OCI-LY3 (cell line): ENCODE data around the gene DERA.

Experiments used
- H2AFZ ChIP-seq: fragments of 200-600, 300-600 bp; shearing (Covaris generic); 2 replicates; pipeline ENCODE4 v1.6.0; 2014; ENCODE audit warnings: antibody characterized with exemption, low read depth, low read length
- H3K27ac ChIP-seq: fragments of 200-600, 300-600 bp; sonication (generic); 2 replicates; pipeline ENCODE4 v1.5.1; 2014; ENCODE audit warnings: mild to moderate bottlenecking, low read length, moderate library complexity, mixed read lengths
- H3K27me3 ChIP-seq: fragments of 200-600, 300-600 bp; sonication (generic); 2 replicates; pipeline ENCODE4 v1.6.1; 2014; ENCODE audit warnings: low read depth, low read length, mixed read lengths
- H3K36me3 ChIP-seq: fragments of 200-600, 300-600 bp; sonication (generic); replicated peaks from 2 replicates; pipeline ENCODE3; 2014; ENCODE audit warnings: low read depth, low read length, mixed read lengths
- H3K4me1 ChIP-seq: fragments of 300-600, 200-600 bp; sonication (generic); 2 replicates; pipeline ENCODE4 v1.6.1; 2014; ENCODE audit warnings: low read length, mixed read lengths
- H3K4me2 ChIP-seq: fragments of 200-600, 300-600 bp; sonication (generic); 2 replicates; pipeline ENCODE4 v1.6.1; 2014; ENCODE audit warnings: low read length, mixed read lengths
- H3K4me3 ChIP-seq: fragments of 300-600, 200-600 bp; sonication (generic); 2 replicates; pipeline ENCODE4 v1.5.1; 2014; ENCODE audit warnings: antibody characterized with exemption, mild to moderate bottlenecking, low read length, moderate library complexity
- H3K79me2 ChIP-seq: fragments of 300-600, 200-600 bp; shearing (Covaris generic); 2 replicates; pipeline ENCODE4 v1.6.1; 2014; ENCODE audit warnings: mild to moderate bottlenecking, low read length, mixed read lengths
- H3K9ac ChIP-seq: fragments of 300-600, 200-600 bp; shearing (Covaris generic); 2 replicates; pipeline ENCODE4 v1.6.0; 2014; ENCODE audit warnings: mild to moderate bottlenecking, low read length, moderate library complexity
- H3K9me3 ChIP-seq: fragments of 200-600, 300-600 bp; shearing (Covaris generic); 2 replicates; pipeline ENCODE4 v1.6.1; 2014; ENCODE audit warnings: low read length, mixed read lengths; ENCODE audit not compliant: insufficient read depth
- H4K20me1 ChIP-seq: fragments of 200-600, 300-600 bp; sonication (generic); 2 replicates; pipeline ENCODE4 v1.6.1; 2016; ENCODE audit warnings: low read length, mixed read lengths; ENCODE audit not compliant: insufficient read depth
- CTCF ChIP-seq: fragments of 200-600, 300-600 bp; sonication (generic); IDR thresholded peaks from 2 replicates; pipeline ENCODE4 v1.5.1; 2014; ENCODE audit warnings: antibody characterized with exemption, low read length, low read depth
- EZH2phosphoT487 ChIP-seq: fragments of 200-600 bp; shearing (Covaris generic); IDR thresholded peaks from 2 replicates; pipeline ENCODE4 v1.6.1; 2018; ENCODE audit warnings: antibody characterized with exemption, mixed run types, low read depth

DERA gene

GRCh38 chr12:15932327-15932726 lies 21.2 kb downstream of the DERA start:
- no peak overlapping the region for H3K27ac ChIP-seq
- H3K4me3 ChIP-seq: no peak overlapping the region
- peaks cover 22% of the 10 kb centered on the region for H3K4me1 ChIP-seq
- H4K20me1 ChIP-seq: no peaks in the 10 kb centered on the region
- no peaks in the 10 kb centered on the region; the same call in 1 of the 2 replicates for H3K79me2 ChIP-seq
- no peak overlapping the region for H3K4me2 ChIP-seq
- H3K36me3 ChIP-seq: no peaks in the 10 kb centered on the region
- H3K27me3 ChIP-seq: no peaks in the 10 kb centered on the region
- TF ChIP-seq CTCF (no peak), EZH2phosphoT487 (no peak)
- H2AFZ ChIP-seq: no peak overlapping the region
- no peak overlapping the region for H3K9ac ChIP-seq
- H3K9me3 ChIP-seq: no peaks in the 10 kb centered on the region

- Histone ChIP-seq H3K4me2 (no peak overlapping the region), H2AFZ (no peak overlapping the region), H3K27ac (no peak overlapping the region), H3K27me3 (no peaks in the 10 kb centered on the region), H3K4me1 (peaks cover 22% of the 10 kb centered on the region), H3K79me2 (no peaks in the 10 kb centered on the region; the same call in 1 of the 2 replicates), H3K4me3 (no peak overlapping the region), H3K9ac (no peak overlapping the region), H3K36me3 (no peaks in the 10 kb centered on the region), H4K20me1 (no peaks in the 10 kb centered on the region), H3K9me3 (no peaks in the 10 kb centered on the region)
- no peak for TF ChIP-seq EZH2phosphoT487
- no peak for TF ChIP-seq CTCF
Measured at GRCh38 chr12:15932971-15933370, 21.8 kb downstream of the DERA start.

GRCh38 chr12:15933751-15934150 lies 22.6 kb downstream of the DERA start:
- Histone ChIP-seq H3K9ac (no peak overlapping the region), H3K27me3 (no peaks in the 10 kb centered on the region), H3K4me3 (no peak overlapping the region), H3K4me1 (peaks cover 21% of the 10 kb centered on the region), H3K36me3 (no peaks in the 10 kb centered on the region), H3K4me2 (no peak overlapping the region), H3K27ac (no peak overlapping the region), H4K20me1 (no peaks in the 10 kb centered on the region), H3K9me3 (no peaks in the 10 kb centered on the region; the same call in 1 of the 2 replicates), H2AFZ (no peak overlapping the region), H3K79me2 (no peaks in the 10 kb centered on the region; the same call in 1 of the 2 replicates)
- TF ChIP-seq CTCF (no peak), EZH2phosphoT487 (no peak)

- no peak overlapping the region for H3K4me2 ChIP-seq
Measured at GRCh38 chr12:15936751-15937150, 25.6 kb downstream of the DERA start.

More at GRCh38 chr12:15936751-15937150, 25.6 kb downstream of the DERA start:
- Histone ChIP-seq H3K27me3 (no peaks in the 10 kb centered on the region), H3K36me3 (peaks cover 6% of the 10 kb centered on the region), H4K20me1 (no peaks in the 10 kb centered on the region), H3K4me3 (no peak overlapping the region), H3K9me3 (no peaks in the 10 kb centered on the region; the same call in 1 of the 2 replicates), H2AFZ (no peak overlapping the region), H3K79me2 (no peaks in the 10 kb centered on the region; the same call in 1 of the 2 replicates), H3K9ac (no peak overlapping the region), H3K4me1 (peaks cover 6% of the 10 kb centered on the region), H3K27ac (no peak overlapping the region)
- TF ChIP-seq CTCF (no peak), EZH2phosphoT487 (no peak)
